NCI-H2107 treated with DMSO at 0.1 percent for 48 hours (cell line): ENCODE measurements around the gene TRIM52.

Experiments
- DNase-seq: peaks from one replicate; lab custom pipeline; 2025; ENCODE audit not compliant: unreplicated experiment; lab: John Stamatoyannopoulos, UW

Gene TRIM52

GRCh38 chr5:181258576-181258975, 2.4 kb downstream of the TRIM52 start:
- no peak for DNase-seq

- DNase-seq: no peak
Observed at GRCh38 chr5:181255836-181256578, 4.9 kb downstream of the TRIM52 start.

DNA sequence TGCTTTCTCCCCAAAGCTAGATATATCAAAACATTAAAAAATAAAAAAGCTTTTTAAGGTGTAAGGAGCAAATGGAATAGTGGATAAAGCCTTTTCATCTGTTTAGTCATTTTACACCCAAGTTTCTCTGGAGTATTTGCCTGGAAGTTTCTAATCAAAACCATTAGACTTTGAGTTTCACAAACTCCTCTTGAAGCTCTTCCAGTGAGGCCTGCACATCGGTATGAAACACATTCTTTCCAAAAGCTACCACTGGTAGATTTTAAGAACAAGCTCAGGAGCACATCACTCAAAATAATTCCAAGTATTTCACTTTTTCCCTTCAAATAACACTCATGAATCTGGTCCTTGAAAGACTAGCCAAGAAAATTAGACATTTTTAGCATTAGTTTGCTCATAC, 5.7 kb downstream of the TRIM52 start:
- no peak for DNase-seq

GRCh38 chr5:181248277-181248676, 12.7 kb downstream of the TRIM52 start:
- DNase-seq: no peak

DNA sequence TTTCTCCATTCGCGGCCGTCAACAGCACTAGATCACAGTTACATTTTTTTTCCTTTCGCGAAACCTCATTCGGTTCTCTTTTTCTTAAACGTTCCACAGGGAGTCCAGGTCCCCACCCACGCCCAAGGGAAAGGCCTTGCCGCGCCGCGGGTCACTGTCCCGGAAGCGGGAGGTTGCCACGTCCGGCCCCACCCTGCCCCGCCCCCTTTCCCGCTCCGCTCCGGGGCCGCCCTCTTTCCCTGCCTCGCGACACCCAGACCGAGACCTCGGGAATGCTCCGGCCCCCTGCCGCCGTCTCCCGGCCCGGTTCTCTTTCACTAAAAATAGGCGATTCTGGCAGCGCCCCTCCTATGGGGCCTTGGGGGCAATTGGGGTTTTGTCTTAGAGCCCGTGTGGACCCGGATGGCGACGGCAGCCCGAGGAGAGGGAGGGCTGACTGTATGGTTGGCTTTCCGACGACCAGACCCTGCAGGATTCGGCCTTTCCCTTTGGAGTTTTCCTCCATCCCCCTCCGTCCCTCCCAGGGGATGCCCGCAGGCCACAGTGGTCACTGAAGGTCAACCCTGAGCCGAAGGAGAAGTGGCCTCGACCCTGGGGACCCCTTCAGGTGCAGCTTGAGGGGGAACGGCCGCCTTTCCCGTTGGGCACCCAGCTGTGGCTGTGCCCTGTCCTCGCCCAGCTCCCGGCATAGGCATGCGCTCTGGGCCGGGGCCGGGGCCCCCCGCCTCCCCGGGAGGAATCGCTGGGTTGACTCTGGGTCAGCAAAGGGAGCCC, 14.5 kb downstream of the TRIM52 start:
- no peak for DNase-seq

- DNase-seq: no peak
Observed at GRCh38 chr5:181245427-181246275, 15.3 kb downstream of the TRIM52 start.

DNA sequence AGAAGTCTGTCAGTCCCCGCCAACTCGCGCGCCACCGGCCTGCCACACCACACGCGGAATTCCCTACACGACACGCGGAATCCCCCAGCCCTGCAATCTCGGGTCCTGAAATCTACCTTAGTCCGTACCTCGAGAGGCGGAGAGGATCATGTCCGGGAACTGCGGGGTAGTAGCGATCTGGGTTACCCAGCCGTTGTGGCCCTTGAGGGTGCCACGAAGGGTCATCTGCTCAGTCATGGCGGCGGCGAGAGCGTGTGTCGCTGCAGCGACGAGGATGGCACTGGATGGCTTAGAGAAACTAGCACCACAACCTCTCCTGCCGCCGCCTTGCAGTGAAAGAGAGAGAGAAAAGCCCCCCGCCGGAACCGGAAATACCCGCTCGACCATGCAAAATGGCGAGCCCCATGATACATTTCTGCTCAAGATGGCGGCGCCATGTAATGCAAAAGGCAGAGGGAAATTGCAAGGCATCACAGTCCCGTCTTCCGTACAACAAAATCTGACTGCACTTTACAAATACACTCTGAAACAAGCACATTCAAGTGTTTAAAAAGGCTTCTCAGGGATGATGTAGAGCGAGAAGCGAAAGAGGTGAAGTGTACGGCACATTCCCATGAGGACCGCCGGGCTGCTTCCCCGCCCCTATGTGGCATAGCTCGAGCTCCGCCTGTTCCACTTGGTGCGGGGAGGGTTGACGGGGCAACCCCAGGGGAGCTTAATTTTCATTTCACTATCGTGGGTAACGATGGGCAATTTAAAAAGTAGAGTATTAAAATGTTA, 17.2 kb downstream of the TRIM52 start, which contains the start of gene RACK1:
RACK1 (minus strand) TSS at position 343 of the 780 bp plus-strand sequence; CDS start at position 237, 106 bp downstream.
- DNase-seq: no peak

- DNase-seq: no peak
Observed at GRCh38 chr5:181243018-181243563, 17.9 kb downstream of the TRIM52 start.

GRCh38 chr5:181242031-181242451, 18.9 kb downstream of the TRIM52 start:
- no peak for DNase-seq

DNA sequence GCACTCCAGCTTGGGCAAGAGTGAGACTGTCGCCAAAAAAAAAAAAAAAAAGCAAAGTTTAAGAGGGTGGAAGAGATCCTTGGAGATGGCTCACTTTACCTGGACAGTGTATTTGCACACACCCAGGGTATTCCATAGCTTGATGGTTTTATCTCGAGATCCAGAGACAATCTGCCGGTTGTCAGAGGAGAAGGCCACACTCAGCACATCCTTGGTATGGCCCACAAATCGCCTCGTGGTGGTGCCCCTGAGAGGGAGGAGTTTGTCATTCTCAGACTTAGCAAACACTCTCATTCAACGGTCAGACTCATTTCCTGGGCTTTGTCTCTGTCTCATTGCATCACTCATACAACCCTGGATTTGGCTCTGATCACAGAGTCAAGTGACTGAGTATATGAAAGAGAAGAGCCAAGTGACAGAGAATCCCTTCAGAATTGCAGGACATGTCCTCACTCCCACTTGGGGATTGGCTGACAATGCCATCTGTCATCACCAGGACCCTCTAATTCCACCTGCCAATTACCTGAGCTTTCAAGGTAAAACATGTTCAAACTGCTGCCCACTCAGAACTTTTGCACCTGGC, 19.5 kb downstream of the TRIM52 start:
- no peak for DNase-seq

GRCh38 chr5:181239062-181239663, 21.8 kb downstream of the TRIM52 start:
- no peak for DNase-seq

DNA sequence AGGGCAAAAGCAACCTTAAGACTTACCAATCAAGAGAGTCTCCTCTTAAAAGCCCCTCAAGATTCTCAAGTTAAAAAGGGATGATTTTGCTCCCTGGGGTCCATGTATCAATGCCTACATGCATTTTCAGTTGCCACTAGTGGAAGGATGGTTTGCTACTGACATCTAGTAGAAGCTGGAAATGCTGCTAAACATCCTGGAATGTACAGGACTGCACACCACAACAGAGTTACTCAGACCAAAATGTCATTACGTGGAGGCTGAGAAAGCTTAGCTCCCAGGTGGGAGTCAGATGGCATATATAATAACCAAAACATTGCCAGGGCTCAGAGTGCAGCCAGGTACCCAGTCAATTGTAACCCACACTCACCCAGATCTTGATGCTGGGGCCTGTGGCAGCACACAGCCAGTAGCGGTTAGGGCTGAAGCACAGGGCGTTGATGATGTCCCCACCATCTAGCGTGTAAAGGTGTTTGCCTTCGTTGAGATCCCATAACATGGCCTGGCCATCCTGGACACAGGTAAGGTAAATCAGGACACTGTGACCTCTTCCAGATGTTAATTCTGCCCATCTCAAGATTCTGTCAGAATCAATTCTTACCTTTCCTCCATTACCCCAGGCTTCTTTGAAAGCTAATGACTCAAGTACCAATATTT, 23.1 kb downstream of the TRIM52 start:
- no peak for DNase-seq

GRCh38 chr5:181236954-181237641, 23.8 kb downstream of the TRIM52 start:
- no peak for DNase-seq

GRCh38 chr5:181236471-181236870, 24.5 kb downstream of the TRIM52 start:
- no peak for DNase-seq

- DNase-seq: no peak
Observed at GRCh38 chr5:181235689-181236366, 25.1 kb downstream of the TRIM52 start.

DNA sequence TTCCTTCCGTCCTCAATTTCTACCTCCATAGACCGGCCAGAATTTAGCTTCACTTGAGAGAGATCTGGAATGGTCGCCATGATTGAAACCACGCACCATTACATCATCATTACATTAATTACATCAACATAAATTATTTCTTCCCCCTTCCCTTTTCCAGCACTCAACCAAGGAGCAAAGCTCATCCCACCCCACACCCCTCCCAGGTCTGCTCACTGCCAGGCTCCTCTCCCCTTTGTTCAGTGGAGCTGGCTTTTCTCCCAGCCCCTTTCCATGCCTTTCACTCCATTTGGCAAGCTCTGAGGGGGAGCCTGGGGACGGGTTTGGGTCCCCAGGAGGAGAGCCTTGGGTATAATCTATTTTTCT, 25.6 kb downstream of the TRIM52 start:
- no peak for DNase-seq

GRCh38 chr5:181234455-181235306, 26.3 kb downstream of the TRIM52 start:
- no peak for DNase-seq
